ENCODE measurements around the gene LAYN.

The LAYN gene

DNA sequence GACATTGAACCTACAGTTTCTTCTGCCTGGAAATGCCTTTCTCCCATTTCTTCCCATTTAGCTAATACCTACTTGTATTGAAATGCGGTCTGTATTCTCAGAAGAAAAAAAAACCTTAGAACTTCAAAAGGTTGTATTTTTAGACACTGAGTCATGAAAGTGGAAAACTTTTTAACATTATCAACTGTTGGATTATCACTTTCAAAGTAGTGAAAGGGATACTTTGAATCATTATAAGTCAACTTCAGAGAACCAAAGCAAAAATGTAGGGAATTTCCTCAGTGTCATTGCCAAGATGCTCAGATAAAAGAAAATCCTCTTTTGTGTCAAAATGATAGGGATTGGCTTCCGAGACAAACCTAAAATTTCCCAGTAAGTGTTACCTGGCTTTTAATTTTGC is 19.4 kb upstream of the LAYN start:
- H3K27ac ChIP-seq: no peak overlapping the region
- no peak for TF ChIP-seq CTCF (conservative IDR thresholded peaks at IDR 0.05; ENCODE audit: low read depth)
- DNase-seq (ENCODE audit: low spot score): no peak
- ChIA-PET POLR2A (ENCODE audit: low non-redundant PET) (no interaction called here), CTCF (interaction anchor here (0.6 kb wide), 1 partner anchor 21 kb away, joined by 3 read pairs; no protein-coding TSS in a partner anchor)

DNA sequence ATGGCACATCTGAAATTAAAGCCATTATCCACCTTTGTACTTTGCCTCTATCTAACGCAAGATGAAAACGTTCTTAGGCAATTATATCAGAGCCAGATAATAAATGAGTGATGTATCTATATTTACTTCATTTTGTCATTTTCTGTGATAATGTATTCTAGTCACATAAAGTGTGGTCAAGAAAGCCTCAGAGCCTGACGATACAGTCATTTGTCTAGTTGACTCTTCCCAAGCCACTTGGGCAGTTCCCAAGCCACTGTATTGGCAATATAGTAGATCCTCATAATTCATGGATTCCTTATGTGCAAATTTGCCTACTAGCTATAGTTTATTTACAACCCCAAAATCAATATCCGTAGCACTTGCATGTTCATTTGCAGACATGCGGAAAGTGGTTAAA is 18.1 kb upstream of the LAYN start:
- DNase-seq (ENCODE audit: low spot score): no peak
- H3K27ac ChIP-seq: no peak overlapping the region
- TF ChIP-seq CTCF (conservative IDR thresholded peaks at IDR 0.05; ENCODE audit: low read depth): no peak
- ChIA-PET POLR2A (ENCODE audit: low non-redundant PET) (no interaction called here), CTCF (no interaction called here)

- CTCF ChIA-PET: interaction anchor here (0.6 kb wide), 1 partner anchor 228 kb away, joined by 3 read pairs; no protein-coding TSS in a partner anchor
- no peak overlapping the region for H3K27ac ChIP-seq
- no peak for TF ChIP-seq CTCF (conservative IDR thresholded peaks at IDR 0.05; ENCODE audit: low read depth)
- POLR2A ChIA-PET (ENCODE audit: low non-redundant PET): no interaction called here
- no peak for DNase-seq (ENCODE audit: low spot score)
Observed at GRCh38 chr11:111523343-111523742, 17.2 kb upstream of the LAYN start.

- DNase-seq (ENCODE audit: low spot score): no peak
- ChIA-PET POLR2A (ENCODE audit: low non-redundant PET) (no interaction called here), CTCF (interaction anchor here (0.6 kb wide), 1 partner anchor 228 kb away, joined by 3 read pairs; no protein-coding TSS in a partner anchor)
- no peak for TF ChIP-seq CTCF (conservative IDR thresholded peaks at IDR 0.05; ENCODE audit: low read depth)
- no peak overlapping the region for H3K27ac ChIP-seq
Observed at GRCh38 chr11:111524056-111524455, 16.5 kb upstream of the LAYN start.

- ChIA-PET POLR2A (ENCODE audit: low non-redundant PET) (no interaction called here), CTCF (interaction anchor here (0.7 kb wide), 2 partner anchors 22 to 71 kb away, joined by 3 to 5 read pairs; no protein-coding TSS in a partner anchor)
- H3K27ac ChIP-seq: no peak overlapping the region
- no peak for DNase-seq (ENCODE audit: low spot score)
- TF ChIP-seq CTCF (conservative IDR thresholded peaks at IDR 0.05; ENCODE audit: low read depth): no peak
Observed at GRCh38 chr11:111525456-111525855, 15.1 kb upstream of the LAYN start.

DNA sequence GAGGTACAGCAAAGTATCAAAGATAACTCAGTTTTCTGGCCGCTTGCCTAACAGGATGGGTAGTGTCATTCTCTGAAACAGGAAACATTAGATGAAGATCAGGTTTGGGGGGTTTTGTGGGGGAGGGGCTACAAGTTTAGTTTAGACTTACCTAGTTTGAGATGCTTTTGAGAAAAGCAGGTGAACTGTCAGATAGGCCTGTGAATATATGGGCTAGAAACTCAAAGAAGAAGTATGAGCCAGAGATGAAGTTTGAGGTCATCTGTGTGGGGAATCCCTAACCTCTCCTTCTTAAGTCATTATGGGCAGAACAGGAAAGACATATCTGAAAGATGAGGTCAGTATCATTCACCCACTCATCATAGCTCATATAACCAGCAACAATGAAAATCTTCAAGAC is 14.0 kb upstream of the LAYN start:
- CTCF ChIA-PET: no interaction called here

More for the DNA sequence above, 14.0 kb upstream of the LAYN start:
- no peak for TF ChIP-seq CTCF (conservative IDR thresholded peaks at IDR 0.05; ENCODE audit: low read depth)
- no peak overlapping the region for H3K27ac ChIP-seq
- DNase-seq (ENCODE audit: low spot score): peak; percentile 64
- POLR2A ChIA-PET (ENCODE audit: low non-redundant PET): no interaction called here
